A549 (cell line): ENCODE data around the gene GALNT15. TPM values are rescaled to one million over a fixed set of nuclear protein-coding genes. Genes with fewer than 3 reads are reported as not detected.

Experiments used
- ATAC-seq, 2 experiments: fragments of 200-7000 bp in 1 of 2; fragments of >200 bp in 1 of 2; cut with Nextera tagmentation in 1 of 2; cut with Tn5 transposase in 1 of 2; 3 replicates each; pipeline versions ENCODE4 v1.8.0 to v1.9.1; 2018 to 2020; ENCODE audit warnings: mild to moderate bottlenecking in 1 of 2, moderate library complexity in 1 of 2
- CTCF ChIA-PET: fragments of 300-600 bp; sonication (Branson Sonifier 250); formaldehyde crosslinking; extraction: SDS; loops from one replicate; lab custom pipeline; 2021; ENCODE audit warnings: antibody characterized with exemption, inconsistent platforms; lab: Yijun Ruan, JAX
- POLR2A ChIA-PET: fragments of 350-600 bp; formaldehyde crosslinking; extraction: SDS; loops from one replicate; lab custom pipeline; 2021; ENCODE audit warnings: antibody characterized with exemption, inconsistent platforms; lab: Yijun Ruan, JAX
- DNase-seq, 2 experiments: peaks; one replicate each; pipeline versions ENCODE4 v3.0.0 to v3.0.0-alpha.2; 2011 to 2016; ENCODE audit warnings: low read depth in 1 of 2, low spot score in 1 of 2
- FAIRE-seq: peaks from 2 replicates; lab custom pipeline; 2011; peaks lifted over from hg19 to GRCh38; lab: Jason Lieb, UNC
- H3K27ac ChIP-seq, 2 experiments: fragments of >200 bp; sonication (Bioruptor Twin); formaldehyde crosslinking; 3 replicates each; pipeline ENCODE4 v1.5.1; 2016 to 2017
- H3K4me1 ChIP-seq: fragments of >200 bp; sonication (Bioruptor Twin); formaldehyde crosslinking; 3 replicates; pipeline ENCODE4 v1.6.1; 2016
- H3K4me2 ChIP-seq: fragments of >200 bp; sonication (Bioruptor Twin); formaldehyde crosslinking; 3 replicates; pipeline ENCODE4 v1.6.1; 2016
- H3K4me3 ChIP-seq: fragments of >200 bp; sonication (Bioruptor Twin); formaldehyde crosslinking; 3 replicates; pipeline ENCODE4 v1.5.1; 2016
- H3K9me3 ChIP-seq: fragments of >200 bp; sonication (Bioruptor Twin); formaldehyde crosslinking; 3 replicates; pipeline ENCODE4 v1.6.1; 2016
- BCL3 ChIP-seq: fragments of >200 bp; sonication (Bioruptor Twin); formaldehyde crosslinking; IDR thresholded peaks from 3 replicates; pipeline ENCODE4 v1.6.1; 2016
- CBX2 ChIP-seq: fragments of 200-600 bp; sonication (generic); IDR thresholded peaks from 2 replicates; pipeline ENCODE4 v1.6.1; 2016; ENCODE audit warnings: low read depth, mild to moderate bottlenecking, borderline replicate concordance
- CBX8 ChIP-seq: fragments of 200-600 bp; sonication (generic); IDR thresholded peaks from 2 replicates; pipeline ENCODE4 v1.6.1; 2016
- CEBPB ChIP-seq, 2 experiments: fragments of >200 bp in 1 of 2; sonication (Bioruptor Twin) in 1 of 2; formaldehyde crosslinking in 1 of 2; IDR thresholded peaks; 2 replicates each; pipeline ENCODE4 v1.6.1; 2012 to 2016
- CHD2 ChIP-seq: fragments of 150-350 bp; IDR thresholded peaks from 2 replicates; pipeline ENCODE4 v1.6.1; 2014; ENCODE audit warnings: low read length; ENCODE audit not compliant: partially characterized antibody
- EHF ChIP-seq: fragments of 250-450 bp; sonication (Bioruptor Pico); IDR thresholded peaks from 2 replicates; pipeline ENCODE4 v1.5.0; 2020; ENCODE audit warnings: mild to moderate bottlenecking
- ESRRA ChIP-seq: fragments of 150-350 bp; IDR thresholded peaks from 2 replicates; pipeline ENCODE4 v1.6.1; 2014; ENCODE audit warnings: mild to moderate bottlenecking, low read length, borderline replicate concordance
- FOXS1 ChIP-seq: fragments of 250-450 bp; sonication (Bioruptor Pico); IDR thresholded peaks from 2 replicates; pipeline ENCODE4 v1.5.0; 2020; ENCODE audit warnings: mild to moderate bottlenecking, moderate library complexity
- HOXA7 ChIP-seq: fragments of 250-450 bp; sonication (Bioruptor Pico); IDR thresholded peaks from 2 replicates; pipeline ENCODE4 v1.5.0; 2020; ENCODE audit warnings: mild to moderate bottlenecking, moderate library complexity
- JUN ChIP-seq, 2 experiments: fragments of >200 bp; sonication (Bioruptor Twin); formaldehyde crosslinking; IDR thresholded peaks; 2 replicates in 1 of 2; 3 replicates in 1 of 2; pipeline ENCODE4 v1.6.1; 2016 to 2017
- MYC ChIP-seq: IDR thresholded peaks from 2 replicates; pipeline ENCODE4 v1.6.1; 2012; ENCODE audit warnings: mild to moderate bottlenecking, inconsistent platforms, low read length, improper control_type of control experiment, borderline replicate concordance
- NPAS2 ChIP-seq: fragments of 250-450 bp; sonication (Bioruptor Pico); IDR thresholded peaks from 2 replicates; pipeline ENCODE4 v1.8.0; 2022; ENCODE audit warnings: mild to moderate bottlenecking, moderate library complexity, borderline replicate concordance
- NR3C1 ChIP-seq: fragments of >200 bp; sonication (Bioruptor Twin); formaldehyde crosslinking; IDR thresholded peaks from 3 replicates; pipeline ENCODE4 v1.6.1; 2017
- PBX3 ChIP-seq: IDR thresholded peaks from 2 replicates; pipeline ENCODE4 v1.6.1; 2012
- PHF8 ChIP-seq: fragments of 200-600 bp; sonication (generic); IDR thresholded peaks from 2 replicates; pipeline ENCODE4 v1.6.1; 2016; ENCODE audit warnings: low read depth, mild to moderate bottlenecking, antibody characterized with exemption, moderate library complexity, borderline replicate concordance
- POLR2A ChIP-seq: IDR thresholded peaks from 2 replicates; pipeline ENCODE4 v1.6.1; 2012; ENCODE audit warnings: mild to moderate bottlenecking, low read length
- POLR2AphosphoS2 ChIP-seq: conservative IDR thresholded peaks from 2 replicates; pipeline ENCODE4 v1.6.1; 2012; ENCODE audit warnings: low read length, improper control_type of control experiment, inconsistent platforms
- RAD21 ChIP-seq, 2 experiments: fragments of >200 bp in 1 of 2; sonication (Bioruptor Twin) in 1 of 2; formaldehyde crosslinking in 1 of 2; IDR thresholded peaks in 1 of 2; conservative IDR thresholded peaks in 1 of 2; 2 replicates in 1 of 2; 3 replicates in 1 of 2; pipeline ENCODE4 v1.6.1; 2012 to 2018; ENCODE audit warnings: inconsistent platforms in 1 of 2
- REST ChIP-seq: fragments of 200-600 bp; sonication (generic); IDR thresholded peaks from 2 replicates; pipeline ENCODE4 v1.6.1; 2016; ENCODE audit warnings: antibody characterized with exemption, mild to moderate bottlenecking, moderate library complexity
- RNF2 ChIP-seq: fragments of 200-600 bp; sonication (generic); IDR thresholded peaks from 2 replicates; pipeline ENCODE4 v1.6.1; 2016; ENCODE audit warnings: low read depth, mild to moderate bottlenecking, antibody characterized with exemption, moderate library complexity, borderline replicate concordance
- SMC3 ChIP-seq: fragments of >200 bp; sonication (Bioruptor Twin); formaldehyde crosslinking; IDR thresholded peaks from 3 replicates; pipeline ENCODE4 v1.6.1; 2018; ENCODE audit warnings: inconsistent platforms
- SREBF2 ChIP-seq: fragments of 450-650 bp; IDR thresholded peaks from 2 replicates; pipeline ENCODE4 v1.6.1; 2014; ENCODE audit warnings: mild to moderate bottlenecking, moderate library complexity
- TFCP2L1 ChIP-seq: fragments of 250-450 bp; sonication (Bioruptor Pico); IDR thresholded peaks from 2 replicates; pipeline ENCODE4 v1.5.0; 2021; ENCODE audit warnings: mild to moderate bottlenecking
- TP53 ChIP-seq: fragments of 250-450 bp; sonication (Bioruptor Pico); IDR thresholded peaks from 2 replicates; pipeline ENCODE4 v1.5.0; 2021; ENCODE audit warnings: mild to moderate bottlenecking, moderate library complexity
- USF2 ChIP-seq: fragments of 450-650 bp; IDR thresholded peaks from 2 replicates; pipeline ENCODE4 v1.6.1; 2014; ENCODE audit warnings: antibody characterized with exemption
- ZNF302 ChIP-seq: fragments of 250-450 bp; sonication (Bioruptor Pico); IDR thresholded peaks from 2 replicates; pipeline ENCODE4 v1.9.0; 2021; ENCODE audit warnings: inconsistent platforms, mild to moderate bottlenecking, moderate library complexity
- WGBS: methylation state at CpG from one replicate; pipeline ENCODE4 v1.1.6; 2017; ENCODE audit errors: missing lambda C conversion rate; 5-methylcytosine and 5-hydroxymethylcytosine counted together
- polyA plus RNA-seq, 4 experiments: library from polyadenylated mRNA; depleted of rRNA in 3 of 4; stranded (reverse); fragments of >200 nt; fragmentation: RNase III in 1 of 4; extraction: RNeasy Plus Mini Kit Qiagen cat#74134 plus additional on column Dnase treatment in 1 of 4; gene quantifications; 2 replicates in 3 of 4; 3 replicates in 1 of 4; pipeline ENCODE4 v1.2.3, GENCODE V29; 2011 to 2017

Gene GALNT15
- polyA plus RNA-seq, 2 of the 4 experiments (the other 2 are of a cell fraction) = 0.04 TPM; not detected in 1

GRCh38 chr3:16255326-16255725 lies 80.8 kb downstream of the GALNT15 start:
- WGBS = 55% methylated on average over 3 of the region's 3 CpGs
- POLR2A ChIA-PET = no interaction called here
- Histone ChIP-seq H3K4me2 (no peak overlapping the region), H3K9me3 (no peaks in the 10 kb centered on the region), H3K4me1 (no peaks in the 10 kb centered on the region), H3K4me3 (no peak overlapping the region), H3K27ac (no peak overlapping the region)
- CTCF ChIA-PET = interaction anchor here (1.0 to 2.9 kb wide), 5 partner anchors 9 to 1147 kb away, joined by 3 to 11 read pairs (median 3); no protein-coding TSS in a partner anchor
- ATAC-seq (no peak), FAIRE-seq (no peak), DNase-seq (no peak)
- TF ChIP-seq REST (no peak), RNF2 (no peak), RAD21 (conservative IDR thresholded peaks at IDR 0.05 in 1 of 2, IDR thresholded peaks at IDR 0.05 in 1 of 2) (no peak), NPAS2 (no peak), CHD2 (no peak), JUN (IDR thresholded peaks at IDR 0.05) (no peak), PHF8 (no peak), PBX3 (no peak), SREBF2 (no peak), EHF (CRISPR knock-in tag) (no peak), FOXS1 (CRISPR knock-in tag) (no peak), BCL3 (no peak), CBX8 (no peak), TP53 (CRISPR knock-in tag) (no peak), ESRRA (no peak), USF2 (no peak), POLR2A (no peak)

GRCh38 chr3:16255726-16256125 lies 81.2 kb downstream of the GALNT15 start:
- WGBS = 95% methylated on average over 5 of the region's 5 CpGs
- H3K27ac ChIP-seq = no peak overlapping the region
- H3K4me1 ChIP-seq = no peaks in the 10 kb centered on the region
- ChIA-PET POLR2A (no interaction called here), CTCF (interaction anchor here (1.3 to 2.9 kb wide), 4 partner anchors 10 to 439 kb away, joined by 3 to 11 read pairs (median 6); no protein-coding TSS in a partner anchor)
- FAIRE-seq (no peak), ATAC-seq (no peak; a peak in 1 of 6 replicates), DNase-seq (no peak)
- no peak overlapping the region for H3K4me3 ChIP-seq
- H3K9me3 ChIP-seq = no peaks in the 10 kb centered on the region
- H3K4me2 ChIP-seq = no peak overlapping the region
- no peak for TF ChIP-seq HOXA7
- TF ChIP-seq TFCP2L1 (CRISPR knock-in tag) = no peak
- TF ChIP-seq CHD2 = no peak
- TF ChIP-seq MYC = no peak
- TF ChIP-seq NR3C1 = no peak
- TF ChIP-seq SREBF2 = no peak
- no peak for TF ChIP-seq REST
- no peak for TF ChIP-seq SMC3
- no peak for TF ChIP-seq POLR2AphosphoS2
- no peak for TF ChIP-seq ZNF302 (CRISPR knock-in tag)
- TF ChIP-seq CBX2 = no peak
- no peak for TF ChIP-seq FOXS1 (CRISPR knock-in tag)
- no peak for TF ChIP-seq CEBPB (IDR thresholded peaks at IDR 0.05)
- TF ChIP-seq NPAS2 = no peak
